ENCODE results near the gene LRRC32. TPM values are rescaled to one million over a fixed set of nuclear protein-coding genes. Genes with fewer than 3 reads are reported as not detected.

Gene LRRC32
- total and polyA plus RNA-seq, 2 of the 4 experiments (the other 2 are of a cell fraction): 5.2 to 13.7 TPM

DNA sequence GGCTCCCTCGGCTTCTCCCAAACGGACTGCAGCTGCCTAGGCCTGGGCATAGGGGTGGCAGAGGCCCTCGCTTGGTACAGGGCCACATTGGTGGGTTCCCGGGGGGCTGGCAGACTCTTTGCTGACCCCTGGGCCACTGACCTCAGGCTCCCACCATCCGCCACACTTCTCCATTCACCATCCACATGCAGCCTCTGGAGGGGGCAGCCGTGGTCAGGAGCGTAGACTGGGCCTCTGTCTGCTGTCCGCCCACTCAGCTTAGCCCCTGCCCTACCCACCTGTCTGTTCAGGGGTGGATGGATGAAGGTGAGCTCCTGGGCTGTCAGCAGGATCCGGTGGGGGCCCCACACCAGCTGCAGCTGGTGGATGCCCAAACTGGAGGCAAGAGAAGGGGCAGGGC is 45.7 kb upstream of the LRRC32 start:
- ChIA-PET POLR2A (ENCODE audit: unreplicated experiment) (no interaction called here), CTCF (interaction anchor here (0.9 kb wide), 1 partner anchor 22 kb away, joined by 3 read pairs; no protein-coding TSS in a partner anchor)
- no peaks in the 10 kb centered on the region for H3K36me3 ChIP-seq (ENCODE audit: control insufficient read depth, insufficient read depth, low read length)
- no peak overlapping the region for H4K91ac ChIP-seq (ENCODE audit: insufficient read depth, low read depth, low read length)
- no peak overlapping the region for H4K8ac ChIP-seq (ENCODE audit: low read depth in 2 of 2, low read length in 2 of 2)
- H3K4me2 ChIP-seq (ENCODE audit: low read depth, low read length): no peak overlapping the region
- H3K18ac ChIP-seq (ENCODE audit: low read depth, low read length): no peak overlapping the region
- intact Hi-C loops (cut with micrococcal nuclease) (no loop called here), in situ Hi-C loops (cut with MboI; ENCODE audit: low sequenced_read_pairs) (no loop called here), dilution Hi-C loops (cut with HindIII; ENCODE audit: low sequenced_read_pairs, unreplicated experiment) (no loop called here)
- H2AK9ac ChIP-seq (replicated peaks; ENCODE audit: low read depth, low read length, poor library complexity): no peak overlapping the region
- no peak overlapping the region for H3K23ac ChIP-seq (ENCODE audit: low read depth, low read length)
- no peaks in the 10 kb centered on the region for H3K79me1 ChIP-seq (ENCODE audit: low read depth in 1 of 2, low read length in 2 of 2)
- no peak for ATAC-seq (ENCODE audit: low read depth)
- no peak overlapping the region for H2AK5ac ChIP-seq (ENCODE audit: low read depth, low read length)
- DNase-seq: no peak
- H3K14ac ChIP-seq (replicated peaks; ENCODE audit: low read depth, low read length): no peak overlapping the region
- no peak overlapping the region for H3K9ac ChIP-seq (ENCODE audit: low read depth, low read length)
- no peaks in the 10 kb centered on the region; the same call in 1 of the 2 replicates for H3K9me1 ChIP-seq (ENCODE audit: insufficient read depth, low read length)
- H3K27me3 ChIP-seq (ENCODE audit: control insufficient read depth, insufficient read depth, low read length): peaks cover 25% of the 10 kb centered on the region
- no peak overlapping the region for H2BK120ac ChIP-seq (ENCODE audit: low read depth, low read length)
- no CpG with 5 or more reads among the region's 9 CpGs for WGBS, 2 experiments (ENCODE audit: extremely low coverage in 2 of 2, insufficient read length in 1 of 2)
- no peaks in the 10 kb centered on the region; the same call in 1 of the 2 replicates for H3K9me3 ChIP-seq (ENCODE audit: control insufficient read depth, insufficient read depth, low read length)
- no peak overlapping the region for H3K4me3 ChIP-seq (ENCODE audit: insufficient read depth, low read depth, low read length)
- no peaks in the 10 kb centered on the region for H3K4me1 ChIP-seq (ENCODE audit: control insufficient read depth, insufficient read depth, low read length)
- H3K27ac ChIP-seq (ENCODE audit: insufficient read depth, low read length): no peak overlapping the region
- no peak overlapping the region for H3K56ac ChIP-seq (ENCODE audit: extremely low read depth, insufficient read depth, low read length)
- H2BK20ac ChIP-seq (ENCODE audit: low read depth, low read length): no peak overlapping the region
- no peak overlapping the region for H3K4ac ChIP-seq (ENCODE audit: low read depth, low read length)
- TF ChIP-seq, protein P1, sequence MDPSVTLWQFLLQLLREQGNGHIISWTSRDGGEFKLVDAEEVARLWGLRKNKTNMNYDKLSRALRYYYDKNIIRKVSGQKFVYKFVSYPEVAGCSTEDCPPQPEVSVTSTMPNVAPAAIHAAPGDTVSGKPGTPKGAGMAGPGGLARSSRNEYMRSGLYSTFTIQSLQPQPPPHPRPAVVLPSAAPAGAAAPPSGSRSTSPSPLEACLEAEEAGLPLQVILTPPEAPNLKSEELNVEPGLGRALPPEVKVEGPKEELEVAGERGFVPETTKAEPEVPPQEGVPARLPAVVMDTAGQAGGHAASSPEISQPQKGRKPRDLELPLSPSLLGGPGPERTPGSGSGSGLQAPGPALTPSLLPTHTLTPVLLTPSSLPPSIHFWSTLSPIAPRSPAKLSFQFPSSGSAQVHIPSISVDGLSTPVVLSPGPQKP (IDR thresholded peaks at IDR 0.05; ENCODE audit: borderline replicate concordance, low read depth, low read length): no peak
- no peak for TF ChIP-seq MAZ (IDR thresholded peaks at IDR 0.05; ENCODE audit: borderline replicate concordance, low read depth, low read length)
- TF ChIP-seq, protein P2, sequence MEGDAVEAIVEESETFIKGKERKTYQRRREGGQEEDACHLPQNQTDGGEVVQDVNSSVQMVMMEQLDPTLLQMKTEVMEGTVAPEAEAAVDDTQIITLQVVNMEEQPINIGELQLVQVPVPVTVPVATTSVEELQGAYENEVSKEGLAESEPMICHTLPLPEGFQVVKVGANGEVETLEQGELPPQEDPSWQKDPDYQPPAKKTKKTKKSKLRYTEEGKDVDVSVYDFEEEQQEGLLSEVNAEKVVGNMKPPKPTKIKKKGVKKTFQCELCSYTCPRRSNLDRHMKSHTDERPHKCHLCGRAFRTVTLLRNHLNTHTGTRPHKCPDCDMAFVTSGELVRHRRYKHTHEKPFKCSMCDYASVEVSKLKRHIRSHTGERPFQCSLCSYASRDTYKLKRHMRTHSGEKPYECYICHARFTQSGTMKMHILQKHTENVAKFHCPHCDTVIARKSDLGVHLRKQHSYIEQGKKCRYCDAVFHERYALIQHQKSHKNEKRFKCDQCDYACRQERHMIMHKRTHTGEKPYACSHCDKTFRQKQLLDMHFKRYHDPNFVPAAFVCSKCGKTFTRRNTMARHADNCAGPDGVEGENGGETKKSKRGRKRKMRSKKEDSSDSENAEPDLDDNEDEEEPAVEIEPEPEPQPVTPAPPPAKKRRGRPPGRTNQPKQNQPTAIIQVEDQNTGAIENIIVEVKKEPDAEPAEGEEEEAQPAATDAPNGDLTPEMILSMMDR (conservative IDR thresholded peaks at IDR 0.05; ENCODE audit: low read depth, low read length): no peak
- TF ChIP-seq RFX5 (IDR thresholded peaks at IDR 0.05; ENCODE audit: low read depth, low read length): no peak
- H4K20me1 ChIP-seq (ENCODE audit: insufficient read depth, low read length): no peaks in the 10 kb centered on the region
- no peak overlapping the region for H2BK5ac ChIP-seq (ENCODE audit: low read depth, low read length, poor library complexity, severe bottlenecking)
- BruUV-seq (replicated peaks): no TSS peak
- H2BK15ac ChIP-seq (ENCODE audit: low read depth, low read length): no peak overlapping the region
- no peak overlapping the region for H4K5ac ChIP-seq (ENCODE audit: low read depth, low read length)
- H2AFZ ChIP-seq (replicated peaks; ENCODE audit: low read length, poor library complexity): no peak overlapping the region

Data from IMR-90 (cell line).